Stimulated activated CD4-positive, alpha-beta T cell treated with anti-CD3 and anti-CD28 coated beads, Interleukin-4, amount 100 ng/mL, for 4 hours (primary cell): ENCODE measurements around the gene MAMDC4.

Experiments used
- DNase-seq, 2 experiments: peaks; one replicate each; pipeline ENCODE4 v3.0.0-alpha.2; 2020

Gene MAMDC4

DNA sequence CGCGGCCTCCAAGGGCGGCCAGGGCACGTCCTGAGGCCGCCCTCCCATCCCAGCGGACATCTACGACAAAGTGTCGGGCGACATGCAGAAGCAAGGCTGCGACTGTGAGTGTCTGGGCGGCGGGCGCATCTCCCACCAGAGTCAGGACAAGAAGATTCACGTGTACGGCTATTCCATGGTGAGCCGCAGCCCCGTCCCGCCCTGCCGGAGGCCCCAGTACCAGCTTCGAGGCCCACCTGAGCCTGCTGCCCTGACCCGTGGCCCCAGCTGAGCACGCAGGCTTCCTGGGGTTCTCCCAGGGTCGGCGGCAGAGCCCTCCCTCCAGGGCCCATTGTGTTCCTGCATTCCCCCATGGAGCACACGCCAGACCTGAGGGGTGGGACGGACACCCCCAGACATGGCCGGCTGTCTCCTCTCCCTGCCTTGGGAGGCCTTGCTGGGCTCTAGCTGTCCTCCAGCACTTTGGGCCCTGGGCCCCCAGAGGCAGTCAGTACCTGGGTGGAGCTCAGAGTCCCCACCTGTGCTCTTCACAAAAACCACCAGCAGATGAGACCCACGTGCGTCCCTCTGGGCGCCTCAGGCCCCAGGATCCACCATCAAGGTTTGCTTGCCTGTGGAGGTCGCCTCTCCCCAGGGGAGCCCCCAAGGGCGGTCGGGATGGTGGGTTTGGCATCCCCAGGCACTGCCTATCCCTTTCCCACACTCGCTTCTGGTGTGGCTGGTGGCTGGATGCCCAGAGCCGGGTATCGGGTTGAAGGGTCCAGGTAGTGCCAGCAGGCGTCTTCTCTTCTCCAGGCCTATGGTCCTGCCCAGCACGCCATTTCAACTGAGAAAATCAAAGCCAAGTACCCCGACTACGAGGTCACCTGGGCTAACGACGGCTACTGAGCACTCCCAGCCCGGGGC, 1.9 kb upstream of the MAMDC4 start:
- DNase-seq: no peak

DNA sequence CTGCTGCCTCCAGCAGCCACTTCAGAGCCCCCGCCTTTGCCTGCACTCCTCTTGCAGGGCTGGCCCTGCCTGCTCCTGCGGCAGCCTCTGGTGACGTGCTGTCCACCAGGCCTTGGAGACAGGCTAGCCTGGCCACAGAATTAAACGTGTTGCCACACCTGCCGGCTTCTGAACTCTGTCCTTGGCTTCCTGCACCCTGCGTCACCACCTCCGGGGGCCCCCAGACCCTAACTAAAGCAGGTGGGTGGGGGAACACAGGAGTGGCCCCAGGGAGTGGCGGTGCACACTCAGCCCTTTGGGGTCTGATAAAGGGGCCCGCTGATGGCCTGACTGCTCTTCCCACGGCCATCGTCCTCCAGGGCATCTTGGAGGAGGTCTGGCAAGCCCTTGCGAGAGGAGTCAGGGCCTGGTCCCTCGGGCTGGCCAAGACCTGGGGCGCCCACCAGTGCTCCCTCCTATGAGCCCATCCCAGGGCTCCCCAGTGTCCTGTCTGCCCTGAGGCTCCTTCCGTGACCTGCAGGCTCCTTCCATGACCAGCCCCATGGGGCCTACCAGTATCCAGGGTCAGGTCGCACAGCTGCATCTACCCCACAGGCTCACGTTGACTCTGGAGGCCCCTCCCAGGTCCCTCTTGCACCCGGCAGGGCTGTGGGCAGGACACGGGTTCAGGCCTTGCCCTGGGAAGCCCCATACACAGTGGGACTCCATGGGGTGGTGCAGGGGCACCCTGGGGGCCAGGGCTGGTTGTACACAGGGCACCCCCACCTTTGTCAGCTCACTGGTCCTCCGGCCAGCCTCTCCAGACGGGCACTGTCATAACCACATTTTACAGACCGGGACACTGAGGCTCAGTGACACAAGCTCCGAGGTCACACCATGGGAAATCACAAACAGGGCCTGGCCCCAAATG, 1.0 kb upstream of the MAMDC4 start:
- no peak for DNase-seq

DNA sequence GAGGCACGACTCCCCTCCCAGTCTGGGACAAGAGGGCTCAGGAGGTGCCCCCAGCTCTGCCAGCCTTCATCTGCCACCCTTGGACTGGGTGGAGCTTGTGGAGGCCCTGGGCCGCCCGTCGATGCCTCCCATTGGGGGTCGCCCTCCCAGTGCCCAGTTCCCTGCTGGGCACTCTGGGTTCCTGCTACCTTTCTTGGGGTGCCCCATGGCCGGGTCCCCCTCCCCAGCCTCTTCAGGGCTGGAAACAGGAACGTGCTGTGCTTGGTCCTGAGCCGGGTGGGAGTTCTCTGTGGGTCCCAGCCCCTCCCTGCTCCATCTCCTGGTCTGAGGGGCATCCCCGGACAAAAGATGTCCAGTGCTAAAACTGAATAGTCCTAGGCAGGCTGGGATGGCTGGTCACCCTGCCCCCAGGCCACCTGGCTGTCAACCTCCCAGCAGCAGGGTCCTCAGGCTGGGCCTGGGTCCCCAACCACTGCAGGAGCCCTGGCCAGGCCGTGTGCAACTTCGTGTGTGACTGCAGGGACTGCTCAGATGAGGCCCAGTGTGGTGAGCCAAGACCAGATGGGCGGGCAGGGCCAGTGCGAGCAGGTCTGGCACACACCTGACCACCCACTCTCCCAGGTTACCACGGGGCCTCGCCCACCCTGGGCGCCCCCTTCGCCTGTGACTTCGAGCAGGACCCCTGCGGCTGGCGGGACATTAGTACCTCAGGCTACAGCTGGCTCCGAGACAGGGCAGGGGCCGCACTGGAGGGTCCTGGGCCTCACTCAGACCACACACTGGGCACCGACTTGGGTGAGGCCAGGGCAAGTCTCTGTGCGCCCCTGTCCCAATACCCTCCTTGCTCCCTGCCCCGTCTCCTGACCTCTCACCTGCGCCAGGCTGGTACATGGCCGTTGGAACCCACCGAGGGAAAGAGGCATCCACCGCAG, 784 bp downstream of the MAMDC4 start:
- no peak for DNase-seq

DNA sequence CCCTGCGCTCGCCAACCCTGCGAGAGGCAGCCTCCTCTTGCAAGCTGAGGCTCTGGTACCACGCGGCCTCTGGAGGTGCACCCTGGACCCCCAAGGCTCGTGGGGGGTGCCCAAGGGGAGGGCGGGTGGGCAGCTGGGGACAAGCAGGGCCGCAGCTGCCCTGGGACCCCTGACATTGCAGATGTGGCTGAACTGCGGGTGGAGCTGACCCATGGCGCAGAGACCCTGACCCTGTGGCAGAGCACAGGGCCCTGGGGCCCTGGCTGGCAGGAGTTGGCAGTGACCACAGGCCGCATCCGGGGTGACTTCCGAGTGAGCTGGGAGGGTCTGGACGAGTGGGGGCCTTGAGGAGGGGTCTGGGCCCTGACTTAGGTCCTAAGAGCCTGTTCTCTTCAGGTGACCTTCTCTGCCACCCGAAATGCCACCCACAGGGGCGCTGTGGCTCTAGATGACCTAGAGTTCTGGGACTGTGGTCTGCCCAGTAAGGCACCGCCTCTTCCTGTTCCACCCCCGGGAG, 1.5 kb downstream of the MAMDC4 start:
- DNase-seq: no peak

DNA sequence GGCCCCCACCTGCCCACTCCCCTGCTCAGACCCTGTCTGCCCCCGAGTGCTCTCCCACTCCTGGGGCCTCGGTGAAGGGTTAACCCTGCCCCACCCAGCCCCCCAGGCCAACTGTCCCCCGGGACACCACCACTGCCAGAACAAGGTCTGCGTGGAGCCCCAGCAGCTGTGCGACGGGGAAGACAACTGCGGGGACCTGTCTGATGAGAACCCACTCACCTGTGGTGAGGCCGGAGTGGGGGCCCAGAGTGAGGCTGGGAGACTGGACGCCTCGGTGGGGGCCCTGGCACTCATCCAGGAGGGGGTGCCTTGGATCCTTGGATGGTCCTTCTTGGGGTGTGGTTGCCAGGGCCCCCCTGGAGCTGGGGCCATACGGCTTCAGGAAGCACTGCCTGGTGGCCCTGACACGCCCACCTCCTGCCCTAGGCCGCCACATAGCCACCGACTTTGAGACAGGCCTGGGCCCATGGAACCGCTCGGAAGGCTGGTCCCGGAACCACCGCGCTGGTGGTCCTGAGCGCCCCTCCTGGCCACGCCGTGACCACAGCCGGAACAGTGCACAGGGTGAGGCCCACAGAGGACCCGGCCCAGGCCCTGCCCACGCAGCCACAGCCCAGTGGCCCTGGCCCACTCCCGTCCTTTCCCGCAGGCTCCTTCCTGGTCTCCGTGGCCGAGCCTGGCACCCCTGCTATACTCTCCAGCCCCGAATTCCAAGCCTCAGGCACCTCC, 2.1 kb downstream of the MAMDC4 start:
- DNase-seq: no peak

DNA sequence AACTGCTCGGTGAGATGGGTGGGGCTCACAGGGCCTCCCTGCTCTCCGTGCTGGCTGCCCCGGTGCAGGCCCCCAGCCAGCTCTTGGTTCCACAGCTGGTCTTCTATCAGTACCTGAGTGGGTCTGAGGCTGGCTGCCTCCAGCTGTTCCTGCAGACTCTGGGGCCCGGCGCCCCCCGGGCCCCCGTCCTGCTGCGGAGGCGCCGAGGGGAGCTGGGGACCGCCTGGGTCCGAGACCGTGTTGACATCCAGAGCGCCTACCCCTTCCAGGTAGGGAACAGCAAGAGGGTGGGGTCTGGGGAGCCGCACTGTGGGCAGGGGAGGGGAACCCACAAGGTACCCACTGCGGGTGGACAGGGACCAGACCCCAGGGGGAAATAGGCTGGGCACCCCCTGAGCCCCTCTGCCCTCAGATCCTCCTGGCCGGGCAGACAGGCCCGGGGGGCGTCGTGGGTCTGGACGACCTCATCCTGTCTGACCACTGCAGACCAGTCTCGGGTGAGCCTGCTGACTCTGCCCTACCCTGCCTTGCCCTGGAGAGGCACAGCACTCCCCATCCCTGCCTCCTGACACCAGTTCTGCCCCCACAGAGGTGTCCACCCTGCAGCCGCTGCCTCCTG, 2.8 kb downstream of the MAMDC4 start:
- DNase-seq: no peak

DNA sequence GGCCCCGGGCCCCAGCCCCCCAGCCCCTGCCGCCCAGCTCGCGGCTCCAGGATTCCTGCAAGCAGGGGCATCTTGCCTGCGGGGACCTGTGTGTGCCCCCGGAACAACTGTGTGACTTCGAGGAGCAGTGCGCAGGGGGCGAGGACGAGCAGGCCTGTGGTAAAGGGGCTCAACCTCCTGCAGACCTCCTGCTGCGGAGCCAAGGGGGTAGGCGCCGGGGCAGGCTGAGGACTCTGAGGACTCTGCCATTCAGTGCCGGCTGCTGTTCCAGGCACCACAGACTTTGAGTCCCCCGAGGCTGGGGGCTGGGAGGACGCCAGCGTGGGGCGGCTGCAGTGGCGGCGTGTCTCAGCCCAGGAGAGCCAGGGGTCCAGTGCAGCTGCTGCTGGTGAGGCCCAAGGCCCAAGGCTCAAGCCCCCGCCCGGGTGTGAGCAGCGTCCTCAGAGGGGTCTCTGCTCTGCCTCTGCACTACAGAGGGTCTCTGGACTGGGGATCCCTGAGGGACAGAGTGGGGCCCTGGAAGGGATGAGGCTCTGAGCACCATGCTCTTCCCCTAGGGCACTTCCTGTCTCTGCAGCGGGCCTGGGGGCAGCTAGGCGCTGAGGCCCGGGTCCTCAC, 3.4 kb downstream of the MAMDC4 start:
- no peak for DNase-seq

DNA sequence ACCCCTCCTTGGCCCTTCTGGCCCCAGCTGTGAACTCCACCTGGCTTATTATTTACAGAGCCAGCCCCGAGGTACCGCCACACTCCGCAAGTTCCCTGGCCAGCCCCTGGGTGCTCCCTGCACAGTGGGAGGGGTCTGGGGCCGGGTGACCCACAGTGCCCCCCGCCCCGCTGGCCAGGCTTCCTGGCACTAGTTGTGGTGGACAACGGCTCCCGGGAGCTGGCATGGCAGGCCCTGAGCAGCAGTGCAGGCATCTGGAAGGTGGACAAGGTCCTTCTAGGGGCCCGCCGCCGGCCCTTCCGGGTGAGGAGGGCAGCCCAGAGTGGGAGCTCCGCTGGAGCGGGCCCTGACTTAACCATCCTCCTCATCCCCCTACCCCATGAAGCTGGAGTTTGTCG, 3.9 kb downstream of the MAMDC4 start:
- DNase-seq: no peak

DNA sequence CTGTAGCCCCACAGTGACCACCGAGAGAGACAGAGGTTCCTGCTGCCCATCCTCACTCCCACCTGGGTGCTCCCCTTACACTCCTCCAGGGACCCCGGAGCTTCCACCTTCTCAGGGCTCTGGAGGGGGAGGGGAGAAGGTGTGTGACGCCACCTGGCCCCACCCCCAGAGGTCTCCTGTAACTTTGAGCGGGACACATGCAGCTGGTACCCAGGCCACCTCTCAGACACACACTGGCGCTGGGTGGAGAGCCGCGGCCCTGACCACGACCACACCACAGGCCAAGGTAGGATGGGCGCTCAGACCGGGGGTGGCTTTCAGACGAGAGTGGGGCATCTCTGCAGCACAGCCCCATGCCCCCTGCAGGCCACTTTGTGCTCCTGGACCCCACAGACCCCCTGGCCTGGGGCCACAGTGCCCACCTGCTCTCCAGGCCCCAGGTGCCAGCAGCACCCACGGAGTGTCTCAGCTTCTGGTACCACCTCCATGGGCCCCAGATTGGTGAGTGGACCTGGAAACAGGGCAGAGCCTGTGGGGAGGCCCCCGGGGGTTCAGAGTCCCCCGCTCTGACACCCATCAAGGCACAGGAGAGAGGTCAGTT, 4.5 kb downstream of the MAMDC4 start:
- no peak for DNase-seq

DNA sequence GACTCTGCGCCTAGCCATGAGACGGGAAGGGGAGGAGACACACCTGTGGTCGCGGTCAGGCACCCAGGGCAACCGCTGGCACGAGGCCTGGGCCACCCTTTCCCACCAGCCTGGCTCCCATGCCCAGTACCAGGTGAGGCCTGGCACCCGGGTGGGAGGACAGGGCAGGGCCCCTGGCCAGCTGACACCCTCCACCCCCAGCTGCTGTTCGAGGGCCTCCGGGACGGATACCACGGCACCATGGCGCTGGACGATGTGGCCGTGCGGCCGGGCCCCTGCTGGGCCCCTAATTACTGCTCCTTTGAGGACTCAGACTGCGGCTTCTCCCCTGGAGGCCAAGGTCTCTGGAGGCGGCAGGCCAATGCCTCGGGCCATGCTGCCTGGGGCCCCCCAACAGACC, 5.0 kb downstream of the MAMDC4 start:
- DNase-seq: no peak

DNA sequence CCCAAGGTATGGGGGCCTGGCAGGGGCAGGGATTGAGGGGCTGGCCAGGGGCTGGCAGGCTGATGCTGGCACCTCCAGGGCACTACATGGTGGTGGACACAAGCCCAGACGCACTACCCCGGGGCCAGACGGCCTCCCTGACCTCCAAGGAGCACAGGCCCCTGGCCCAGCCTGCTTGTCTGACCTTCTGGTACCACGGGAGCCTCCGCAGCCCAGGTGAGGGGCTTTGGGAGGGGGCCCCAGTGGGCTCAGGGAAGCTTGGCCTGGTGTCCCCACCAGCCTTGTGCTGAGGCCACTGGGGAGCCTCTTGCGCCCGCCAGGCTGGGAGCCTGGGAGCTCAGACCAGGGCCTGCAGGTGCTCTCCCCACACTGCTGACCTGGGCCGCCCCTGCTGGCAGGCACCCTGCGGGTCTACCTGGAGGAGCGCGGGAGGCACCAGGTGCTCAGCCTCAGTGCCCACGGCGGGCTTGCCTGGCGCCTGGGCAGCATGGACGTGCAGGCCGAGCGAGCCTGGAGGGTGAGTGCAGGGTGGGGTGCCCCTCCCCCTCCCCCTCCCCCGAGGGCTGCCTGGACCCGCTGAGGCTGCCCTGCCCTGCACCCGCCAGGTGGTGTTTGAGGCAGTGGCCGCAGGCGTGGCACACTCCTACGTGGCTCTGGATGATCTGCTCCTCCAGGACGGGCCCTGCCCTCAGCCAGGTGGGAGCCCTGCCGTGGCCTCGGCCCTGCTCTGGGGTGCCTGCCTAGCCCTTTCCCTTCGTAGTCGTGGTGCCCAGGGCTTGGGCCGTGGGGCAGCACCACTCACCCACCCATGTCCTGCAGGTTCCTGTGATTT, 5.7 kb downstream of the MAMDC4 start:
- DNase-seq: no peak

DNA sequence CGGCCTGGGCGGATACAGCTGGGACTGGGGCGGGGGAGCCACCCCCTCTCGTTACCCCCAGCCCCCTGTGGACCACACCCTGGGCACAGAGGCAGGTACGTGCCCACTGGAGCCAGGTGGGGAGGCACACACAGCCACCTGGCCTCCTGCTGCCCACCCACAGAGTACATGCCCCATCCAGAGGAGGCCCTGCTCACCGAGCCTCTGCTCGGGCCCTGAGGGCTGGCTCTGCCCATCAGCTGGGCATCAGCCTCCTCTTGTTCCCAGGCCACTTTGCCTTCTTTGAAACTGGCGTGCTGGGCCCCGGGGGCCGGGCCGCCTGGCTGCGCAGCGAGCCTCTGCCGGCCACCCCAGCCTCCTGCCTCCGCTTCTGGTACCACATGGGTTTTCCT, 6.3 kb downstream of the MAMDC4 start:
- no peak for DNase-seq

DNA sequence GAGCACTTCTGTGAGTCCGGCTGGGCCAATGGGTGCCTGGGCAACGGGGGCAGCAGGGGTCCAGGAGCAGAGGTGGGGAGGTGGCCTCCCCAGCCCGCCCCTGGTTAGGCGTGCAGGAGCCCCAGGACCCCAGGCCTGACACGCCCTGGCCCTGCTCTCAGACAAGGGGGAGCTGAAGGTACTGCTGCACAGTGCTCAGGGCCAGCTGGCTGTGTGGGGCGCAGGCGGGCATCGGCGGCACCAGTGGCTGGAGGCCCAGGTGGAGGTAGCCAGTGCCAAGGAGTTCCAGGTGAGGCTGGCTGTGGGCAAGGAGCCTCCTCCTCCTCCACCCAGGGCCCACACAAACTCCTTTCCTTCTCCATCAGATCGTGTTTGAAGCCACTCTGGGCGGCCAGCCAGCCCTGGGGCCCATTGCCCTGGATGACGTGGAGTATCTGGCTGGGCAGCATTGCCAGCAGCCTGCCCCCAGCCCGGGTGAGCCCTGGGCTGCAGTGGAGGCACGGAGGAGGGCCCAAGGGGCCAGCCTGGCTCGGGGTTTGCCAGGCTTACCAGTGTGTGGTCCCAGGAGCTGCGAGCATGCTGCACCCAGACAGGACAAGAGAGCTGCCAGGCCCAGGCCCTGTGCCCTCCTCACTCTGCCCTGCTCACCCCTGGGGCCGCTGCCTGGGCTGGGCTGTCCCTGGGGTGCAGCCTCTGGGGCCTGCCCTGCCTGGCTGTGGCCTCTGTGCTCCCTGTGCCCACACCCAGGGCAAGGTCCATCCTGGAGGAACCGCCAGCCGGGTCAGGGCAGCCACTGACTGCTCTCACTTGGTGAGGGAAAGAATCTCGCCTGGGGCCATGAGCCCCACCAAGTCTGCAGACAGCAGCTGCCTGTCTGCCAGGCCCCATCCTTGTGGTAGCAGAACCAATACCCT, 7.0 kb downstream of the MAMDC4 start:
- no peak for DNase-seq

DNA sequence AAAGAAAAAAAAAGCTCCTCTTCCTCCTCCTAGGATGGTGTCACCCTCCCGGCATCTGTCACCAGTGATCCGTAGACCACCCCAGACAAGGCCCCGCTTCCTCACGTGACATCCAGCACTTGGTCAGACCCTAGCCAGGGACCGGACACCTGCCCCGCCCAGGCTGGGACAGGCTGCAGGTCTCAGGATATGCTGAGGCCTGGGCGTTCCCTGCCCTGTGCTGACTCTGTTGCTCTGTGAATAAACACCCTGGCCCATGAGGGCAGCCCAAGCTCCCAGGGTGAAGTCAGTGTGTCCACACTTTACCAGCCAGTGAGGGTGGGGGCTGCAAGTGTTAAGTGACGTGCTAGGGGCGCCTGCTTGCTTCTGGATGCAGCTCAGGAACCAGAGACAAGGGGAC, 8.4 kb downstream of the MAMDC4 start:
- no peak for DNase-seq

DNA sequence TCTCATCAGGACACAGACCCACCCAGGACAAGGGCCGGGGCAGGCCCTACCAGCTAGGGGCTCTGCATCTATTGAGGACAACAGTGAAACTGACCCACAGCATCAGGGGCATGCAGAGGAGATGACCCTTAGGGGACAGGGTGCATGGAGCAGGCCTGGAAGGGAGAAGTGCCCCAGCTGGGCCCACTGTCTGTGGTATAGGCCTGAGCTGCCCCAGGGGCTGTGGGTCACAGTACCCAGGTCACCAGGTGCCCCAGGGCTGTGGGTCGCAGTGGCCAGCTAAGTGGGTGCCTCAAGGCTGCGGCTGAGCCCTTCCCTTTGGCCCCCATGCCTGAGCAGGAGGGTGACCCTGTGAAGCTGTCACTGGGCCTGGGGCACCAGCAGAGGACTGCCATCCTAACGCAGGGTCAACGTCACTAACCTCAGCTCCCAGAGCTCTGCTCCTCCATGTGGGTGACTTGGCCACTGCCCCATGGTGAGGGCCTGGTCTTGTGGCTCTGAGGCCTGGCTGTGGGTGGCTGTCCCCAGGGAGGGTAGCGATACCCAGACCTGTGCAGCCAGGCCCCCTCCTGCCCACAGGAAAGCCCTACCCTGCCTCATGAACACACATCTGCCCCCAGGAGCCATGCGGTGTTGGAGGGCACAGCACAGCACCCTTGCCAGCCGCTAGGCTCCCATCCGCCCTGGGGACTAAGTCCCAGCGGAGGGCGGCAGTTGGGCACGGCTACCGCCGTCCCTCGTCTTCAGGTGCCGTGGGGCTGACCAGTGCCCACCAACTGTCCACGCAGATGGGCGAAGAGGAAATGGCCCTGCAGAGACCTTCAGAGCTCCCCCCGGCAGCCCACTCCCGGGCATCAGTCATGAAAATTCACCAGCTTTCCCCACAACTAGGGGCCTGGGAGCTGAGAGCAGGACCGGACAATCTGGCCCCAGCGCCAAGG, 9.1 kb downstream of the MAMDC4 start:
- no peak for DNase-seq

DNA sequence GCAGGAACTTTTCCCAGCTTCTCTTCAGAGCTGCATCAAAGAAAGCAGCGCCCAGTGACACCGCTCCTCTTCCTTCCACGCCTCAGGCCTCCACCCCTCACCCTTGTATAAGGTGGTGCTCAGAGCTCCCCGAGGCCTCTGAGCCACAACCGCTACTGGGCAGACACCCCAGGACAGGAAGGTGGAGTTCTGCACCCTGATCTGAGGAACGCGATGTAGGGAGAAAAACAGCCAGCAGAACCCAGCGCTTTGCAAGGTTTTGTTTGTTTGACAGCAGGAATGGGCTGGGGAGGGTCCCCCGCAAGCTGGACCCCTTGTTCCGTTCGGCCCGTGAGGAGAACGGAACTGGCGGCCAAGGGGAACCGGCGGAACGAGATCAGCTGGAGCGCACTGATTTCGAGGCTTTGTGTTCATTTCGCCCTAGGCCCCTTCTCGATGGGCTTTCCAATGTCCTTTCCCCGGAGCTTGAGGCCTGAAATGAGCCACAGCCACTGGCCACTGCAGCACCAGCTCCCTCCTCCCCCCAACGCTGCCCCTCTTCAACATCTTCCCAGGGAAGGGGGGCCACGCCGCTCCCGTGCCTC, 9.8 kb downstream of the MAMDC4 start:
- DNase-seq: no peak
